ENCODE data around the gene SLAMF7.

- no peak for TF ChIP-seq CTCF (IDR thresholded peaks at IDR 0.05)
- no peak for TF ChIP-seq POLR2A (IDR thresholded peaks at IDR 0.05)
These were observed 6.5 kb downstream of the SLAMF7 start for GRCh38 chr1:160745551-160745950.
